Activated T-cell treated with anti-CD3 and anti-CD28 coated beads for 48 hours (primary cell): ENCODE results near the gene EHD1.

Experiments used
- DNase-seq: peaks from one replicate; pipeline ENCODE4 v3.0.0-alpha.2; 2020; ENCODE audit warnings: low read depth

Gene EHD1

GRCh38 chr11:64909653-64910343, 31.4 kb upstream of the EHD1 start:
- no peak for DNase-seq

- no peak for DNase-seq
These were observed 30.3 kb upstream of the EHD1 start for GRCh38 chr11:64908766-64909165.

GRCh38 chr11:64906314-64906635, 27.9 kb upstream of the EHD1 start:
- no peak for DNase-seq

GRCh38 chr11:64905516-64906313, 27.3 kb upstream of the EHD1 start:
- DNase-seq, result no peak

GRCh38 chr11:64903291-64903833, 24.9 kb upstream of the EHD1 start:
- DNase-seq, result no peak

GRCh38 chr11:64902102-64902900, 23.9 kb upstream of the EHD1 start:
- DNase-seq, result no peak

- DNase-seq, result no peak
These were observed 22.4 kb upstream of the EHD1 start for GRCh38 chr11:64900774-64901173.

- no peak for DNase-seq
These were observed 21.9 kb upstream of the EHD1 start for GRCh38 chr11:64900263-64900678.

- no peak for DNase-seq
These were observed 20.1 kb upstream of the EHD1 start for GRCh38 chr11:64898541-64898940.

- no peak for DNase-seq
These were observed 19.6 kb upstream of the EHD1 start for GRCh38 chr11:64898076-64898445.

- no peak for DNase-seq
These were observed 19.1 kb upstream of the EHD1 start for GRCh38 chr11:64897381-64898075.

GRCh38 chr11:64896448-64897022, 18.1 kb upstream of the EHD1 start:
- no peak for DNase-seq

GRCh38 chr11:64894812-64895452, 16.5 kb upstream of the EHD1 start:
- DNase-seq, result no peak

GRCh38 chr11:64894070-64894811, 15.8 kb upstream of the EHD1 start:
- peak; percentile 87 for DNase-seq

GRCh38 chr11:64893194-64894069, 15.0 kb upstream of the EHD1 start:
- no peak for DNase-seq

- no peak for DNase-seq
These were observed 14.4 kb upstream of the EHD1 start for GRCh38 chr11:64892838-64893193.

GRCh38 chr11:64892411-64892831, 14.0 kb upstream of the EHD1 start:
- no peak for DNase-seq

GRCh38 chr11:64891880-64892279, 13.5 kb upstream of the EHD1 start:
- no peak for DNase-seq

GRCh38 chr11:64891215-64891848, 12.9 kb upstream of the EHD1 start:
- DNase-seq, result no peak
